HG03280 (cell line): Measurements from ENCODE around the gene ARHGAP27.
"Not testable (repeated sequence)": the region's sequence is repeated elsewhere in the genome, so short reads cannot be mapped to it uniquely, and the experiment has no call there.

ENCODE experiments used
- ATAC-seq: cut with Tn5 transposase; IDR thresholded peaks from one replicate; pipeline ENCODE4 v1.9.1; 2021; ENCODE audit warnings: mild to moderate bottlenecking, moderate library complexity; ENCODE audit not compliant: unreplicated experiment

Gene ARHGAP27

DNA sequence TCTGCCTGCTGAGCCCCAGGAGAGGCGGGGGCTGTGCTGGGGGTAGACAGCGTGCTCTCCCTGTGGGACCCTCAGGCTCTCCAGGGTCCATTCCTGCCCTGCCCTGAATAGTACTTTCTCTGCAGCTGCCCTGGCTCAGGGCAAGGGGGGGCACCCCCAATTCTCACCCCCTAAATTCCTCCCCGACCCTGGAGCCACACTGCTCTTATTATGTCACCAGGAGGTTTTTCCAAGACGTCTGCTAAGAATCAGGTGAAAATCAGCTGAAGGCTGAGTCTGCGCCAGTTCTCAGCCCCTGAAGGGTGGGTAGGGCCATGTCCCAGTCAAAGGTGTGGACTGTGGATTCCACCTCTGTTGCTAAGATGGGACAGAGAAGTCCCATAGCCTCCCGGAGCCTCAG lies 66.0 kb downstream of the ARHGAP27 start:
- ATAC-seq = no peak

DNA sequence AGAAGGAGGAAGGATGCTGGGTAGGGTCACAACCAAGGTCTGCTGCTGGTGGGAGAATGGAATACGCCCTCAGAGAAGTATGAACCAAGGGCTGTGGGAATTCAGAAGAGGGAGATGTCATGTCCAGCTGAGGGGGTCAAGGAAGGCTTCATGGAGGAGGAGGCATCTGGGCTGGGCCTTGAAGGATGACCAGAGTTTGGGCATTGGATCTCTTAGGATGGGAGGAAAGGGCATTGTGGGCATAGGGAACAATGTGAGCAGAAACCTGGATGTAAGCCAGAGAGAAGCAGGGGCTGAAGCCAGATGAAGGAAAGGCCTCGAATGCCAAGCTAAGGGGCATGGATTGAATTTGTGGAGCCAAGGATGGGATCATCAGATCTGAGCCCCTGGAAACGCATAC lies 66.6 kb downstream of the ARHGAP27 start:
- no peak for ATAC-seq

DNA sequence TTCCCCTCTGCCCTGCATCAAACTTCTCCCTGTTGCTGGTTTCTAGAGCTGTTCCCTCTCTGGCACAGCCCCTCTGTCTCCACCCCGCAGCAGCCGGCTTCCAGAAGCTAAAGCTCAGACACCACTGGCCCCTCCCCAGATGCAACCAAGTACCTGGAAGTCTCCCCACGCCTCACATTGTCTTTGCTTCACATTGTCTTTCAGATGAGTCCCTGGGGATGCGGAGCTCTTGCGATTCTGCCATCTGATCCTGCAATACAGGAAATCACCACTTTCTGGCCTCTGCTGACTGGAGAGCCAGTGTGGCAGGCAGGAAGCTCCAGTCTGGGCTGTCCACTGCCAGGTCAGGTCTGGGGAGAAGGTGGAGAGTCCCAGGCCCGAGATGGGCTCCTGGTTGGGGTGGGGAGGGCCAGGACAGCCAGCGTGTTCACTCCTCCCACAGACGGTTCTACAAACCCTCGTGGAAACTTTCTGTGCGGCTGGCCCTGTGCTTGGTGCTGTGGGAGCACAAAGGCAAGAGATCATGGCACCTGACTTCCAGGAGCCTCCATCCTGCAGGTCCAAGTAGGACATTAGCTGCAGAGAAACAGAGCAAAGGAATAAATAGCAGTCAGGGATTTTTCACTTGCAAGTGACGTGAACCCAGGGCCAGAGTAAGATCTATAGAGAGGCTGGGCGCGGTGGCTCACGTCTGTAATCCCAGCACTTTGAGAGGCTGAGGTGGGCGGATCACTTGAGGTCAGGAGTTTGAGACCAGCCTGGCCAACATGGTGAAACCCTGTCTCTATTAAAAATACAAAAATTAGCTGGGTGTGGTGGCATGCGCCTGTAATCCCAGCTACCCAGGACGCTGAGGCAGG lies 67.9 kb downstream of the ARHGAP27 start:
- ATAC-seq = no peak

DNA sequence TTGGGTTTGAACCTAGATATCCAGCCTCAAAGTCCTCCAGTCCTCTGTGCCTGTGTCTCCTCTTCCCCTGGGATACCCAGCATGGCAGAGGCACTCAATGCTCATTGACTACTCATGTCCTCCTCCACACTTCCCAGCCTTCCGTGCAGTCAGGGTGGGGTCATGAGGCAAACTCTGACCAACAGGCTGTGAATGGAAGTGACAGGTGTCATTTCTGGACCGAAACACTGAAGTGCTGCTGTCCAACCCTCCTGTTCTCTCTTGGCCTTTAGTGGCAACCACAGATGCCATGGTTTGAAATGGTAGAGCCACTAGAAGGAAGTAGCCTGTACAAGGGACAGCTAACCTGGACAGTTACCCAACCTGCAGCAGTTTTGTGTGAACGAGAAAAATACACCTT lies 69.2 kb downstream of the ARHGAP27 start:
- no peak for ATAC-seq

DNA sequence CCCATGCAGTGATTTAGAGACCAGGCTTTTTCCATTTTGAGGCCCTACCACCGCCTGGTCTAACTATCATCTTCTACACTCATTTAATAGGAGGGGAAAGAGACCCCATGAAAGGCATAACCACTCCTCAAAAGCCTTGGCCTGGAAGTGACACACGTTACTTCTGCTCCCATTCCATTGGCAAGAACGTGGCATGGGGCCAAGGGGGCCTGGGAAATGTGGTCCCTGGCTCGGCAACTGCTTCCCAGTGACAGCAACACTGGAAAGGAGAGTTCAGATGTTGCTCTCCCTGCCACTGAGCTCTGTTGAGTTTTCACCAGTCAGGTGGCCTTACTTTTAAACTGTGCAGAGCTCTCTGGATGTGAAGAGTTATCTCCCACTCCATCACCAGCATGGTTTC lies 70.7 kb downstream of the ARHGAP27 start:
- no peak for ATAC-seq

DNA sequence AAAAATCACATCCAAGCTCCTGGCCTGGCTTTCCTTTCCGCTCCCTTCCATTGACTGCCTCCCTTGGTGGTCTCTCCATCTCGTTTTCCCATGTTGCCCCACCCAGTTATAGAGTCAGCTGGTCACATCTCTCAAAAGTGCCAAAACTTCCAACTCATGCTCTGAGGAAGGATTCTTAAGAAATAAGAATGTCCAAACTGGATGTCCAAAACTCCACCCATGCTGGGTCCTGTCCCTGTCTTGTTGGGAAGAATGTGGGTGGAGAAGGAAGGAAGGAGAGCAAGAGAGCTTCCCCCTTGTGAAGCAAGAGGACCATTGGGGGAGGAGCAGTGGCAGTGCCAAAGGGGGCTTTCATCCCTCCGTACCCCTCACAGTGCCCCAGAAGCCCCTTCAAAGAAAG lies 71.2 kb downstream of the ARHGAP27 start:
- ATAC-seq = no peak

DNA sequence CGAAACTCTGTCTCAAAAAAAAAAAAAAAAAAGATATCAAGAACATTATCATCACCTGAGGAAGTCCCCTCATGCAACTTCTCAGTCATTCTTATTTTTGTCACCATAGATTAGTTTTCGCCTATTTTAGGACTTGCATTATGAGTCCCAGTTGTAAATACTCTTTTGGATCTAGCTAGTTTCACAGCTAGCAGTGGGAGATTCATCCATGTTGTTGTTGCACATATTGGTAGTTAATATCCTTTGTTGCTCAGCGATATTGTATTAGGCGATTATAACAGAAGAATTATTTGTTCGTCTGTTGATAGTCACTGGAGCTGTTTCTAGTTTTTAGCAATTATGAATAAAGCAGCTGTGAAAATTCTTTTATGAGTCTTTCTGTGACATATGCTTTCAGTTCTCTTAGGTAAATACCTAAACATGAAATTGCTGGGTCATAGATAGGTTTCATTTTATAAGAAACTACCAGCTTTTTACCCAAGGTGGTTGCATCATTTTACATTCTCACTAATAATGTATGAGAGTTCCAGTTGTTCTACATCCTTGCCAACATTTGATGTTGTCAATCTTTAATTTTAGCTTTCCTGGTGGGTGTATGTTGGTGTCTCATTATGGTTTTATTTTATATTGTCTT lies 75.2 kb downstream of the ARHGAP27 start:
- no peak for ATAC-seq

DNA sequence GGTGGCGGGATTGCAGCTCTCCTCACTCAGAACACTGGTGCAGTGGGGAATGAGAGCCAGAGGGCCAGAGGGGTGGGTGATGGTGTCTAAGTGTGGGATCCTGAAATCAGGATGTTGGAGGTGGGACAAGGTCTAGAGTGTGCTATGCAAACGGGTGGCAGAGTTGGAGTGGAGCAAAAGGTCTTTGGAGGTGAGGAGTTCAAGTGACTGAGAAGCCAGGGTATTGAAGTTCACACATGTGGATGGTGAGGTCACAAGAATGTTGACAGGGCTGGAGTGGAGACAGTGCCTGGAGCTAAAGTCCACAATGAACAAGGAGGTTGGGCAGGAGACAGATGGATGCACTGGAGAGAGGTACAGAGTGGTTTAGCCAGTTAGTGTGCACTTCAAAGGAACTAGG lies 77.6 kb downstream of the ARHGAP27 start:
- ATAC-seq = no peak

DNA sequence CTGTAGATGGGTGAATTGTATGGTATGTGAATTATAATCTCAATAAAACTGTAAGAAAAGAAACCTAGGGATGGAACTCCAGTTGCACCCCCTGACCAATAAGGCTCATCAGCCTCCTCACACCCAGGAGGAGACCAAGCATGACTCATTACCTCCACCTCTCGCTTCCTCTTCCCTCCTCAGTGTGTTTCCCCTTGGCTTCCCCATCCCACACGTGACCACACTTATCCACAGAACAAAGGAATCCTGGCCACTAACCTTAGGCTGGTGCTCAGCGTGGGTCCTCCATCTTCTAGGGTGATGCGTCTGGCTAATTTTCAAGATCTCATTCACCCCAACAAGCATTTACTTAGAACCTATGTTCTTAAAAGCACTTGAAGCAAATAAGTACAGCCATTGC lies 79.6 kb downstream of the ARHGAP27 start:
- ATAC-seq = no peak

DNA sequence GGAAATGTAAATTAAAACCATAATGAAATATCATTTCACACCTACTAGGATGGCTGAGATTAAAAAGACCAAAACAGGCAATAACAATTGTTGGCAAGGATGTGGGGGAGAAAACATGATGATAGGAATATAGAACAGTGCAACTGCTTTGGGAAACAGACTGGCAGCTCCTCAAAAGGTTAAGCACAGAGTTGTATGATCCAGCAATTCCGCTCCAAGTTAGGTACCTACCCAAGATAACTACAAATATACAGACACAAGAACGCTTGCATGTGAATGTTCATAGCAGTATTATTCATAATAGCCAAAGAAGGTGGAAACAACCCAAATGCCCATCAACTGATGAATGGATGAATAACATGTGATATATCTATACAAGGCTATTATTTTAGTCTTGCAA lies 80.8 kb downstream of the ARHGAP27 start:
- ATAC-seq = no peak

DNA sequence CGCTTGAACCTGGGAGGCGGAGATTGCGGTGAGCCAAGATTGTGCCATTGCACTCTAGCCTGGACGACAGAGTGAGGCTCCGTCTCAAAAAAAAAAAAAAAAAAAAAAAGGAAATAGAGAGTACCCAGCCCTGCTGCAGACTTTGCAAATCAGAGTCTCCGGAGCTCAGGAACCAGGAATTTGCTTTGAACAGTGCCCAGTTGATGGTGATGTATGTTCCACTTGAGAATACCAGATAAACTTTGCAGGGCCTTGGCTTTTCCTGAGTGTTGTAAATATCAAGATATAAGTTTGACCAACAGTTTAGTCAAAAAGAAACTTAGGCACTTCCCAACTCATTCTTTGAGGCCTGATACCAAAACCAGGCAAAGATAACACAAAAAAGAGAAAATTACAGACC lies 85.2 kb downstream of the ARHGAP27 start:
- no peak for ATAC-seq

DNA sequence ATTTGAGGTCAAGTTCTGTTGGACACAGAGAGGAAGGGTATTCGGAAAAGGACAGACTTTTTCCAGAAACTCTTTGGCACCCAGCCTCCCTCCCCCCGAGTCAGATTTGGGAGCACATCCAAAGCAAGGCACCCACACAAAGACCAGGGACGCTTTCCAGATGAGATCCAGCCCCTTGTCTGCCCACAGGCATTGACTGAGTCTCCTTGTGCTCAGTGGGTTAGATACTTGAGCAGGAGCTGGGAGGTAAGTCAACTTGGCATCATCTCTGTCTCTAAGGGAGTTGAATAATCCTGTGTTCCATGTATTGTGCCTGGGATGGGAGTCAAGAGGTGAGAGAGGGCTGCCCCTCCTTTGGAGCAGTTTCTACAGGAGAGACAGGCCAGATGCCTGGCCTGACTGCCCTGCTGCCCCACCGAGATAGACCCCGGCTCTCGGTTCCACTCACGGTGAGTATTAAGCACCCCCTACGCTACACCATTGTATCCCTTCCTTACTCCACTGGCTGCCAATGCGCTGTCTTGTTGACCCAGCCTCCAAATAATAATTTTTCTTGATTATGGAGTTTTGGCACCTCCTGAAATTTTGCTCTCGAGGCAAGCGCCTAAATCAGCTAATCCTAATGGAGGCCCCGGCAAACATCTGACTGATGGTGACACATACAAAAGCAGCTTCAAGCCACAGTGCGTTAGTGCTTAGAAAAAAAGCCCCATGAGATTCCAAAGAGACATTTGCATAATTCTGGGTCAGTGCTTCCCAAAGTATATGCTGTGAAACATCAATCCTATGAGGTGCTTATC lies 86.3 kb downstream of the ARHGAP27 start:
- no peak for ATAC-seq

DNA sequence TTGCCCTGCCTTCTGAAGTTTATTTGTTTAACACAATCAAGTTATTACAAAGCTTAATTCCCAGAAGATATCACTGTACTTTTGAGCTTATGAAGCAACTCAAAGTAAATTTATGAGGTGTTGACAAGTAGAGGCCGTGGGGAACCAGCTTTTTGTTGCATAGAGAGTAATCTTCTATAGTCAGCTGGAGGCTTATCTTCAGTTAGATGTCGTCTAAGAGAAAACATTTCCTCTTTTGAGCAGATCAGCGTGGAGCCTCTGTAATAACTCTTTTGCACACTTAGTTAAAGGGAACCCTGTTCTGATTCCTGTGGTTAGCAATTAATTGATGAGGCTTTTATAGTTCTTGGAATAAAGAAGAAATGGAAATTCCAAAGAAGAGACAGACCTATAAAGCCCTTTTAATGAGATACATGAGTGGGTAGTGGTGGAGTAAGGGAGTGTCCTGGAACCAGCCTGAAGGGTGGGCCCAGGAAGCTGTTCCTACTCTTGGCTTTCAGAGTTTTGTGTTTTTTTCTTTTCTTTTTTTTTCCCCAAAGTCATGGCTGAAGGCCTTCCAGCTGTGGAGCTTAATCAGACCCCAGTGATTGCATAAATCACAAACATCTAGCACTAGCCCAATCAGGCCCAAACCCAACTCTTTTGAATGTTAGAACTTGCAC lies 87.0 kb downstream of the ARHGAP27 start:
- no peak for ATAC-seq

DNA sequence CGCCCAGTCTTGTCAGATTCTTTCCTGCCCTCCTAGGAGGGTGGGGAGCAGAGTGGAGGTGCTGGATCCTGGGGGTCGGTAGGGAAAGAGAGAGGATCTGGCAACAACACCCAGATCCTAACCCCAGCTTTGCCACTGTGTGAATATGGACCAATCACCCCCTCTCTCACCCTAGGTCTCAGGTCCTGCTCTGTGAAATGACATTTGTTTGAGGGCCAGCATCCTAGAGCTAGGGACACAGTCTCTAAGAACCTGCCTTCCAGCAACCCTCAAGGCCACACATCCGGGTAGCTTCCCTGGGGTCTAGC lies 87.5 kb downstream of the ARHGAP27 start:
- no peak for ATAC-seq

DNA sequence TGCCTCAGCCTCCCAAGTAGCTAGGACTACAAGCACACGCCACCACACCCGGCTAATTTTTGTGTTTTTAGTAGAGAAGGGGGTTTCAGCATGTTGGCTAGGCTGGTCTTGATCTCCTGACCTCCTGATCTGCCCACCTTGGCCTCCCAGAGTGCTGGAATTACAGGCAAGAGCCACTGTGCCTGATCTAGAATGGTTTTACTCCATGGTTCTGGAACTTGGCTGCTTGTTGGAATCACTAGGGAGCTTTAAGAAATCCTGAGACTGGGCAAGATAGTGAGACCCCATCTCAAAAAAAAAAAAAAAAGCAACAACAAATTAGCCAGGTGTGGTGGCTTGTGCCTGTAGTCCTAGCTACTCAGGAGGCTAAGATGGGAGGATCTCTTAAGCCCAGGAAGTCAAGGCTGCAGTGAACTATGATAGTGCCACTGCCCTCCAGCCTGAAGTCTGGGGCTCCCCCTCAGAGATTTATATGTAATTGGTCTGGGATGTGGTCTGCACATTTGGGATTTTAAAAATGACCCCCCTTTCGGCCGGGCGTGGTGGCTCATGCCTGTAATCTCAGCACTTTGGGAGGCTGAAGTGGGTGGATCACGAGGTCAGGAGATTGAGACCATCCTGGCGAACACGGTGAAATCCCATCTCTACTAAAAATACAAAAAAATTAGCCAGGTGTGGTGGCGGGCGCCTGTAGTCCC lies 88.6 kb downstream of the ARHGAP27 start:
- not testable (repeated sequence) for ATAC-seq
